HPDE6-E6E7 (cell line): ENCODE measurements around the gene MARK2.

ENCODE experiments used
- DNase-seq: peaks from one replicate; pipeline ENCODE4 v3.0.0; 2011; ENCODE audit warnings: missing footprints; ENCODE audit errors: extremely low spot score

Gene MARK2

GRCh38 chr11:63908631-63909401, 69.9 kb downstream of the MARK2 start:
- no peak for DNase-seq

- DNase-seq, result no peak
Measured at GRCh38 chr11:63909591-63910506, 70.9 kb downstream of the MARK2 start.

DNA sequence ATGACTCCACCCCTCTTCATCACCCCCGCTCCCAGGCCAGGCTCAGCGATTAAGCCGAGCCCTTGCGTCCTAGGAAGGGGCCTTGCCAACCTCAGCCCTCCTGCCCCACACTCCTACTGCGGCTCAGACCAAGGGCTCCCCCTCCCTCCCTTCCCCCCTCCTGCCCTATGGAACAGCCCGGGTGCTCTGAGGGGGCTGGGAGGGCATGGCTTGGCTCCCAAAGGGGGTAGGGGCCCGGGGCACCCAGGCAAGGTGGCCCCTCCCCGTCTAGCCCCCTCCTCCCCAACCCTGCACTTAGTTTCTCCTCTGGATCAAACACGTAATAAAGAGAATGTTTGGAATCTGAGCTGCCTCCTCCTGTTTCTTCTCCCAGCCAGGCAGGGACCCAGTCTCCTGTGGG, 71.8 kb downstream of the MARK2 start:
- no peak for DNase-seq

DNA sequence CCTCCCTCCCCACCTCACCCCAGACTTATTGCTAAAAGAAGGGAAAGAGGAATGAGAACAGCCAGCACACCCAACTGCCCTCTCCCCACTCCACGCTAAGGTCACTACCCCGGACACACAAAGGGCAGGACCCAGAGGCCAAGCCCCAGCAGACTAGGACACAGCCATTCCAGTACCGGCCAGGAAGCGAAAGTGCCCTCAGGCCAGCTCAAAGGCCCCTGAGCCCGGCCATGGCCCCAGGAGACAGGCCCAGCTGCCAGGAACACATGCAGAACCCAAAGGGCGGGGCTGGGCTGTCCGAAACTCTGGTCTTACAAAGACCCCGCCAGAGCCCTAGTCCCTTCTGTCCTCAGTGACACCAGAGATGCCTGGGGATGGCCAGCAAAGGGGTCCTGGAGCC, 72.5 kb downstream of the MARK2 start:
- no peak for DNase-seq

DNA sequence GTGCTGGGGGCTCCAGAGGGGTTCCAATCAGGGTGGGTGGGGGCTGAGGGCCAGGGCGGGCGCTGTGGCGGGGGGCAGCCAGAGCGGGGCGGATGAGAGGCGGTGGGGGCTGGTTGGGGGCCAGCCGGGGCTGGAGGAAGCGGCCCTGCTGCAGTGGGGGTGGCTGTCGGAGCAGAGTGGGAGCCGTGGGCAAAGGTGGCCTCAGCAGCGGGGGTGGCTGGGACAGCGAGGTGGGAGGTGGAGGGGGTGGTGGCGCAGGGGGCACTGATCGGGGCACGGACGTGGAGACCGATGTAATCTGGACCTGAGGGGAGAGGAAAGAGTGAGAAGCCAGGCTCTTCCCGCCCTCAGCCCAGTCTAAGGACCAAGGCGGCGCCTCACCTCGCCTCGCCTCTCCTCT, 73.0 kb downstream of the MARK2 start:
- DNase-seq, result no peak

- no peak for DNase-seq
Measured at GRCh38 chr11:63912678-63913077, 73.8 kb downstream of the MARK2 start.

DNA sequence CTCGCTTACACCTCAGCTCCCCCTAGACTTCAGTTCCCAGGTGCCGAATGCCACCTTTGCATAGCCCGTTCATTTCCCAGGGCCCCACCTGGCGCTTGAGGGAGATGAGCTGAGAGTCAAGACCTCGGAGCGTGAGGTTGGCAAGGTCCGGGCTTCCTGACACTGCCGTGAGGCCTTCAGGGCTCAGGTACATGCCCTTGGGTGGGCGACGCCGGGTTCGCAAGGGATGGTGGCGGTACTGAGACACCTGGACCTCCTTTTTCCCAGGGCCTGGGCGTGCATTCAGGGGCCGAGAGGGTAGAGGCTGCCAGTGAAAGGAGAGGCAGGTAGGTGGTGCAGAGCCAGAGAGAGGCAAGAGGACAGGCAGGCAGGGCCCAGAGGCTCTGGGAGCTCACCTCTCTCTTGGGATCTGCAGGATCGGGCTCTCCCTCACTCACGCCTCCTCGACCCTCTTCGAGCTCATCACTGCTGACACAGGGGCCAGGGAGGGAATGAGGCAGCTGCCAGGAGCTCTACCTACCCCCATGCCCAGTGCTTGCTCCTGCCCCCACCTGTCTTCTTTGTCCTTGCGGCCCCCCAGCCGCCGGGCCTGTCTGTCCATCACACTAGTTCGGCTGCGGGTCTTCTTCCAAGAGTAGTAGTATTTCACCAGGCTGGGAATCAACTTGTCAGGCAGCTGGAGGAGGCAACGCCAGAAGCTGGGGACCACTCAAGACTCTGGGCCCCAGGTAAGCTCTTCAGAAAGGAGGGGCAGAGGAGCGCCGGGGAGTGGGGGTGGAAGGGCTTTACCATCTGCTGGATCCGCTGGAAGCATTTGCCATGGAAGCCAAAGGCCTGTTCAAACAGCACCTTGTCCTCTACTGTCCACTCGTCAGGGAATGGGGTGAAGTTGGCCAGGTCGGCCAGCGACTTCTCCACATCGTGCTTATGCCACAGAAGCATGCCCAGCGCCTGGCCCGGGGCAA, 75.2 kb downstream of the MARK2 start:
- no peak for DNase-seq

GRCh38 chr11:63914896-63915691, 76.2 kb downstream of the MARK2 start:
- DNase-seq, result no peak

DNA sequence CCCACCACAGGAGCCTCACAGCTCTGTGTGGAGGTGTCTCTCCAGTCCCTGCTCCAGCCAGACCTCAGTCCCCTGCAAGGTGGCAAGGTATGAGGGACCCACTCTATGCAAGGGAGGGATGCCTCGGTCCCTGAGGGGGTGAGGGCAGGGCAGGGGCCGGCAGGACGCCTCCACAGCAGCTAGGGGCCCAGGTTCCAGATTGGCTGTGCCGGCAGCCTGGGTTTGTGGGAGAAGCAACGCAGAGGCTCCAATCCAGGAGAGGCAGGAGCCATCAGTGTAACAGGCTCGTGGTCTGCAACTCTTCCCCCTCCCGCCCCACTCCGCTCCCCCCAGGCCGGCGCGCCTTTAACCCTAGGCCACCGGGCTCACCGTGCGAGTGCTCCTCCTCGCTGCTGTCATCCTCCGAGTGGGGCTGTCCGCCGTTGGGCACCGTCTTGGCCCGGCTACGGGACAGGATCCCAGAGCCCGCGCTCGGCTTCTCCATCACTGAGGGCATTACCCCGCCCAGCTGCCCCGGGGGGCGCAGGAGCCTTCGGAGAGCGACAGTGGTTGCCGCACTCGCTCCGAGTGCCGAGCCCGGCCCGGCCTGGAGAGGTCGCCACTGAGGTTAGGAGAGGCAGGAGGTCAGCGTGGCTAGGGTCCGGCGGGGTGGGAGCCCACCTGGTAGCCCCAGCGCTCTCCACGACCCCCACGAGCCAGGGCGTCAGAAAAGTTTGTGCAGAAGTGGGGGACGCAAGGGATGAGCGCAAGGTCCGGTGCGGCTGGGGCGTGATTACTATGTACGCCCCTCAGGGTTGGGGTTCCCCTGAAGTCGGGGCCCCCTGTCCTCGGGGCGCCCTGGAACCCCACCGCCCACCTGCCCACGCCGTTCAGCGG, 77.3 kb downstream of the MARK2 start:
- DNase-seq, result no peak

DNA sequence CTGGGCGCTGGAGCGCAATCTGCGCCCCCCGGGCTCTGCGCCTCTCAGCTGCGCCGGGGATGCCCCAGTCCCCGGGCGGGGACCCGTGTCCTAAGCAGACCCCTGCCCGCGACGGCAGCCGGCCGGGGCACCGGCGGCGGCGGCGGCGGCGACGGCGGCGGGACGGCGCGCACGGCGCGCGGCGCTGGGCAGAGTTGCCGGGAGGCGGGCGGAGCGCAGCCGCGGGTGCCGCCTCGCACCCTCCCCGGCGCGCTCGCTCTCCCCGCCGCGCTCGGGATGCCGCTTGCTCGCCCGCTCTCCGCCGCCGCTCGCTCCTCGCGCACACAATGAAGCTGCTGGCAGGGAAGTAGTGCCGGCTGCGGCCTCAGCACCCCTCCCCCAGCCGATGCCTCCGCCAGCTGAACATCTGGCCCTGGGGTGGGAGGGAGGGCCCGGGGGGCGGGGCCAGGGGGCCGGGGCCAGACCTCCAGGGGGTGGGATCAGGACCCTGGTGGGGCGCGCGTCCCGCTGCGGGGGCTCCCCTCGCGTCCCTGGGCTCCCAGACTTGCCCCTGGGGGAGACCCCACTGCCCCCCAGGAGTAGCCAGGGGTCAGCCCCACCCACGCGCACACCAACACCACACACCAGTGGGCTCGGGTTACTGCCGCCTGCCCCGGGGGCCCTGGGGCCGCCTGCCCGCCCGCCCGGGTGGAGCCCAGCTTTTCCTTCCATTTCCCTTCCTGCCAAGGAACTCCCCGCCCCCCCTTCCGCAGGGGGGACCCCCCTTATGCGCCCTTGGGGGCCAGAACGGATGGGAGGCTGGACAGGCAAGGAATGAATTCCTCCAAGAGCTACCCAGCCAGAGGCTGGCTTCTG, 78.2 kb downstream of the MARK2 start, which contains the start of gene RCOR2:
Gene RCOR2 (minus strand): TSS at position 328 of the 855 bp plus-strand sequence. CDS start 708 bp downstream, outside the sequence.
- peak; percentile 73 for DNase-seq

DNA sequence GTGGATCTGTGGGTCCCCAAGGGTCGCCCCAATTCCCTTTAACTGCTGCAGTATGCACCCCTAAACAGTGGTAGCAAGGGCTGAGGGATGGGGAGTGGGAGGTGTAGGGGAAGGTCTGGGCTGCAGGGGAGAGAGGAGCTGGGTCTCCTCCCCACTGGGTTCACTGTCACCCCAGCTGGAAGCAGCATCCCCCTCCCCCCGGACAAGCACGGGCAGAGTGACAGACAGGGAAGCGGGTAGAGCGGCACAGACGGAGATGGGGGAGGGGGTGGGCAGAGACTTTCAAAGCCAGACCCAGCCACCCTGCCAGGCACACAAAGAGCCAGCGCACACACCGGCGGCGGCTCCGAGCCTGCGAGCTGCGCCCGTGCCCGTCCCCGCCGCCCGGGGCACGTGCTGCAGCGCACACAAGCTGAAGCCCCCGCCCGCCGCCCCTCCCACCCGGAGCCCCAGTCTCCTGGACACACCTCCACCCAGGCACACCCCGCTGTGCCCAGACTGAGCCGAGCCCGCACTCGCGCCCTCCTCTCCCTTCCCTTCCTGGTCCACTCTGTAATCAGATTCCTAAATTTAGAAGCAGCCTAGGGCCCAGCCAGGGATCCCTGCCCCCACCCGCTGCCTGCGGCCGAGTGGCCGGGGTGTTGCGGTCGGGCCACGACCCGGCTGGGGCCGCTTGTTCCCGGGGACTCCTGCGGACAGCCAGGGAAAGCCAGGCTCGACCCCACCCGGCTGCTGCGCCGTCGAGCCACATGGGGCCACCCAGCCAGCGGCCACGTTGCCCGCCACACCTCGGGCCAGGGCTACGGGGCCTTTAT, 79.0 kb downstream of the MARK2 start:
- peak; percentile 43 for DNase-seq

GRCh38 chr11:63918507-63919191, 79.7 kb downstream of the MARK2 start:
- DNase-seq, result no peak

DNA sequence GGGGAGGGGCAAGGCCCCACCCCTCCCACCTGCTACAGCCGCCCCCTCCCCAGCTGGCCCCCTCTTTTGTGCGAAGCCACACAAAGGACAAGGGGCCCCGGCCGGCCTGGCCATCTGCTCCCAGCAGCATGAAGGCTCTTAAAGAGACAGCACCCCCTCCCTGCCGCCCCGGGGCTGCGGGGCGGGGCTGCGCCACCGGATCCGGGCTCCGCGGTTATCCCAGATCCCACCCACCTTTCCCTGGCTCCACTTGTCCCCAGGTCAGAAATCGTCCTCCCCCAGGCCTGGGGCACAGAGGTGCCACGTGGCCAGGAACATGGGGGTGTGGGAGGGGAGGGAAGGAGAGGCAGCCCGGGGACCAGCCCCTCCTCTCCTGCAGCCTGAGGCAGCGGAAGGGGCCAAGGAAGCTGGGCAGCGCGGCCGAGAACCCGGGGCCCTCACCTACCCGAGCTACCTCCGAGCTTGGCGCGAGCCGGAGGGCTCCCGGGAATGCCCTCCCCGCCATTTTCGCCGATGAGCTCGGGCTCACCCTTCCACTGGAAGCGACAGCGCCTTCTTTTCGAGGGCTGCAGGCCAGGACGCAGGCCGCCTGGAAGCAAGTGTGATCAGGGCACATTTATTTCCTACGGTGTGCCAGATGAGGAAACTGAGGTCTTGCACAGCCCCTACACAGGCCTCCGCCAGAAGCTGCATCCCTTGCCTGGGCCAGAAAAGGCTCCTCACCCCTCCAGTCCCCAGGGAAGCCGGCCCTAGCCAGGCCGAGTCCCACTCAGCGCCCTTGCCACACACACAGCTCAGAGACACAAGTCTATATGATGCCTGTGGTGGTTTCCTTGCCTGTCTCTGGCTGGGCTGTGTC, 80.6 kb downstream of the MARK2 start:
- DNase-seq, result no peak

DNA sequence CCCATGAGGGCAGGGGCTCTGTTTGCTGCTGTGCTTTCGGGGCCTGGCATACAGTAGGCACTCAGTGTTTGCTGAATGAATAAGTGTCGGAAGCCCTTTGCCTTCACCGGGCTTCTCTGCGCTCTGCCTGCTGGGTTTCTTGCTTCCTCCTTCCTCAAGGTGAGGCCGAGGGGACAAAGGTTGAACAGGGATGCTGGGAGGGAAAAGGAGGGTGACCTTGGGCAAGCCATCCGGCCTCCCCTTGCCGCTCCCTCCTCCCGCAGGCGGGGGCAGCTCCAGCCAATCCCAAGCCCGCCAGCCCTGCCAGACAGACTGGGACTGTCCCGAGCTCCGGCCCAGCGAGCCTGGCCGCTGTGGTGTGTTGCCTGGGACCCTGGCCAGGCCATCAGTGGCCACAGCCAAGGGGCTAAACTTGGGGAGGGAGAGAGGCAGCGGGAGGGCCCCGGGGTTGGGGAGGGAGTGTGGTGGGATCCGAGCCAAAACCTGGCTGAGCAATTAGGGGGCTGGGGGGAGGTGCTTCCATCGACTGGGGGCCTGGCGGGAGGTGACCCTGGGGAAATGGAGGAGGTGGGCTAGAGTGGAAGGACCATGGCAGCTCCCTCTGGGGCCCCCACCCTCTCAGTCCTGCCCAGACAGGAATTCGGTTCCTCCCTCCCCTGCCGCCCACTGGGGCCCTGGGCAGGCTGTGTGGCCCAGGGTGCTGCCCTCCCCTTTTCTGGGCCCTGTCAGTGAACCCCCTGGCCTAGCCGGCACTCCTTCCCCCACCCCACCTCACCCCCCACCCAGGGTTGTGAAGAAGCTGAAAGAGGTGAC, 81.4 kb downstream of the MARK2 start:
- DNase-seq, result no peak

- no peak for DNase-seq
Measured at GRCh38 chr11:63920939-63921417, 82.1 kb downstream of the MARK2 start.
